Natural killer cell (primary cell): ENCODE data around the gene GMCL1. TPM values are rescaled to one million over a fixed set of nuclear protein-coding genes. Genes with fewer than 3 reads are reported as not detected.

Source experiments
- ATAC-seq, 3 donors: fragments of 150-1000 bp in 2 of 3; fragments of 200-7000 bp in 1 of 3; cut with Tn5 transposase; 1 replicate in 1 of 3; 2 replicates in 2 of 3; pipeline ENCODE4 v1.10.0; 2021; ENCODE audit warnings: mild to moderate bottlenecking in 2 of 3, moderate library complexity in 2 of 3
- DNase-seq, 2 donors: peaks; one replicate each; pipeline versions ENCODE4 v3.0.0 to v3.0.0-alpha.2; 2013 to 2021; ENCODE audit warnings: mixed read lengths in 1 of 2
- H3K27ac ChIP-seq: one replicate; pipeline ENCODE4 v1.5.1; 2013; ENCODE audit warnings: mild to moderate bottlenecking, low read length
- H3K27me3 ChIP-seq: one replicate; pipeline ENCODE4 v1.6.1; 2013; ENCODE audit warnings: low read length; ENCODE audit not compliant: control insufficient read depth, insufficient read depth
- H3K36me3 ChIP-seq: one replicate; pipeline ENCODE4 v1.6.1; 2013; ENCODE audit warnings: low read length; ENCODE audit not compliant: control insufficient read depth, insufficient read depth
- H3K4me1 ChIP-seq: one replicate; pipeline ENCODE4 v1.6.1; 2013; ENCODE audit warnings: low read length; ENCODE audit not compliant: control insufficient read depth, insufficient read depth
- H3K4me3 ChIP-seq: one replicate; pipeline ENCODE4 v1.5.1; 2013; ENCODE audit warnings: low read length
- H3K9me3 ChIP-seq: one replicate; pipeline ENCODE4 v1.6.1; 2013; ENCODE audit warnings: low read length; ENCODE audit not compliant: control insufficient read depth, insufficient read depth
- H3K27ac Mint-ChIP-seq, 2 donors: one replicate each; pipeline ENCODE4 v1.8.0; 2022; ENCODE audit warnings: mild to moderate bottlenecking in 2 of 2, mixed read lengths in 2 of 2, moderate library complexity in 1 of 2
- H3K27me3 Mint-ChIP-seq, 2 donors: one replicate each; pipeline ENCODE4 v1.8.0; 2022; ENCODE audit warnings: low read depth in 2 of 2, mixed read lengths in 2 of 2
- H3K36me3 Mint-ChIP-seq: one replicate; pipeline ENCODE4 v1.8.0; 2022; ENCODE audit warnings: mixed read lengths
- H3K4me1 Mint-ChIP-seq, 2 donors: one replicate each; pipeline ENCODE4 v1.8.0; 2022; ENCODE audit warnings: mixed read lengths in 2 of 2
- H3K4me3 Mint-ChIP-seq: one replicate; pipeline ENCODE4 v1.8.0; 2022; ENCODE audit warnings: mild to moderate bottlenecking, moderate library complexity, mixed read lengths
- H3K9me3 Mint-ChIP-seq, 2 donors: one replicate each; pipeline ENCODE4 v1.8.0; 2022; ENCODE audit warnings: mixed read lengths in 2 of 2
- CTCF ChIP-seq: fragments of 200-600 bp; IDR thresholded peaks from one replicate; pipeline ENCODE4 v1.8.0; 2022; ENCODE audit warnings: antibody characterized with exemption
- WGBS: methylation state at CpG from one replicate; pipeline ENCODE4 v1.1.7; 2013; ENCODE audit warnings: missing lambda C conversion rate; ENCODE audit not compliant: insufficient coverage; 5-methylcytosine and 5-hydroxymethylcytosine counted together
- intact Hi-C: fragments of 100-400 bp; cut with micrococcal nuclease; formaldehyde crosslinking; loops from one replicate; pipeline ENCODE4 v1.14.2; 2022
- total RNA-seq, 4 donors: library from RNA; stranded (reverse); fragments of 120-200 nt in 1 of 4; gene quantifications; one replicate each; pipeline versions ENCODE4 v1.2.3 to v1.2.4, GENCODE V29; 2013 to 2022

GMCL1 gene
- total RNA-seq, 3 donors from 2014 or later (not counting 1 experiment from before 2014, with no cell fraction given): 34.6 to 49.4 (median 35.9) TPM

- Mint-ChIP-seq H3K36me3 (peaks cover 8% of the 10 kb centered on the region), H3K27ac (peak overlapping the region; percentile 91 to 98), H3K27me3 (no peaks in the 10 kb centered on the region), H3K9me3 (no peaks in the 10 kb centered on the region), H3K4me3 (peak overlapping the region; percentile 85), H3K4me1 (peaks cover 25 to 32% of the 10 kb centered on the region in 2 donors)
- no peaks in the 10 kb centered on the region for H3K9me3 ChIP-seq
- WGBS: under 1% methylated on average over 56 of the region's 56 CpGs
- TF ChIP-seq CTCF: no peak
- intact Hi-C loops: loop anchor here (1.0 to 5.0 kb wide), 7 partner anchors 32 to 703 kb away; partner anchors contain the start of genes C2orf42, FAM136A and PCBP1
- peaks cover 22% of the 10 kb centered on the region for H3K36me3 ChIP-seq
- peak overlapping the region; percentile 67 for H3K4me3 ChIP-seq
- no peaks in the 10 kb centered on the region for H3K27me3 ChIP-seq
- DNase-seq (peak; percentile 99 to 100), ATAC-seq (peak; percentile 85 to 95 (median 87))
- peaks cover 13% of the 10 kb centered on the region for H3K4me1 ChIP-seq
- H3K27ac ChIP-seq: peak overlapping the region; percentile 91
Measured at GRCh38 chr2:69914164-69914949, 84.9 kb downstream of the GMCL1 start.

- under 1% methylated on average over 81 of the region's 81 CpGs for WGBS
Measured at GRCh38 chr2:69914950-69915945, 85.8 kb downstream of the GMCL1 start, which contains the start of gene MXD1. Gene MXD1 (plus strand): TSS chr2:69915109. CDS start chr2:69915331, 222 bp downstream.

GRCh38 chr2:69916106-69916505 is 86.6 kb downstream of the GMCL1 start:
- H3K4me3 Mint-ChIP-seq: peak overlapping the region; percentile 83
- peaks cover 8% of the 10 kb centered on the region for H3K36me3 Mint-ChIP-seq
- H3K27me3 ChIP-seq: no peaks in the 10 kb centered on the region
- H3K9me3 Mint-ChIP-seq: no peaks in the 10 kb centered on the region
- ATAC-seq: no peak
- no CpG with 5 or more reads among the region's 2 CpGs for WGBS
- DNase-seq: no peak
- no peak overlapping the region for H3K27ac ChIP-seq
- H3K9me3 ChIP-seq: no peaks in the 10 kb centered on the region
- H3K4me1 ChIP-seq: peaks cover 13% of the 10 kb centered on the region
- no peaks in the 10 kb centered on the region for H3K27me3 Mint-ChIP-seq
- peak overlapping the region; percentile 76 for H3K4me3 ChIP-seq
- H3K4me1 Mint-ChIP-seq: peaks cover 29 to 32% of the 10 kb centered on the region in 2 donors
- intact Hi-C loops: no loop called here
- H3K27ac Mint-ChIP-seq: peak overlapping the region; percentile 79 to 98
- peaks cover 25% of the 10 kb centered on the region for H3K36me3 ChIP-seq
- no peak for TF ChIP-seq CTCF

More at GRCh38 chr2:69914950-69915945, 85.8 kb downstream of the GMCL1 start, which contains the start of gene MXD1:
- Histone ChIP-seq H3K4me1 (peaks cover 13% of the 10 kb centered on the region), H3K4me3 (peak within 1 kb of the TSS; percentile 76), H3K36me3 (peaks cover 23% of the 10 kb centered on the region), H3K9me3 (no peaks in the 10 kb centered on the region), H3K27me3 (no peaks in the 10 kb centered on the region), H3K27ac (peak within 1 kb of the TSS; percentile 91)
- TF ChIP-seq CTCF: no peak
- peak; percentile 29 to 41 for DNase-seq
- Mint-ChIP-seq H3K4me1 (peaks cover 25 to 32% of the 10 kb centered on the region in 2 donors), H3K36me3 (peaks cover 8% of the 10 kb centered on the region), H3K27ac (peak within 1 kb of the TSS; percentile 91 to 98), H3K4me3 (peak within 1 kb of the TSS; percentile 85), H3K9me3 (no peaks in the 10 kb centered on the region), H3K27me3 (no peaks in the 10 kb centered on the region)
- ATAC-seq: no peak
- intact Hi-C loops: loop anchor here (1.0 to 5.0 kb wide), 8 partner anchors 32 to 702 kb away; partner anchors contain the start of genes C2orf42, FAM136A, PCBP1 and TIA1
